Stomach (tissue), 9 donors: Measurements from ENCODE around the gene CDK11B. TPM values are rescaled to one million over a fixed set of nuclear protein-coding genes. Genes with fewer than 3 reads are reported as not detected.

Experiments used
- DNase-seq, 2 donors: peaks; one replicate each; pipeline versions ENCODE4 v3.0.0 to v3.0.0-alpha.2; 2013 to 2019
- H3K27ac ChIP-seq, 5 donors: fragments of 200-600 bp in 4 of 5; sonication (generic) in 4 of 5; one replicate each; pipeline ENCODE4 v1.5.1; 2013 to 2019; ENCODE audit warnings: mild to moderate bottlenecking in 1 of 5, moderate library complexity in 1 of 5
- H3K27me3 ChIP-seq, 3 donors: fragments of 200-600 bp; sonication (generic); one replicate each; pipeline ENCODE4 v1.5.1; 2017 to 2019; ENCODE audit warnings: mixed run types in 1 of 3
- H3K36me3 ChIP-seq, 4 donors: fragments of 200-600 bp; sonication (generic); 1 replicate in 3 of 4; 2 replicates in 1 of 4; pipeline ENCODE4 v1.5.1; 2016 to 2019
- H3K4me1 ChIP-seq, 4 donors: fragments of 200-600 bp; sonication (generic); one replicate each; pipeline ENCODE4 v1.5.1; 2016 to 2019
- H3K4me3 ChIP-seq, 4 donors: fragments of 200-600 bp; sonication (generic) in 3 of 4; one replicate each; pipeline ENCODE4 v1.5.1; 2016 to 2019; ENCODE audit warnings: mild to moderate bottlenecking in 1 of 4
- H3K9me3 ChIP-seq, 4 donors: fragments of 200-600 bp; sonication (generic); one replicate each; pipeline ENCODE4 v1.5.1; 2016 to 2019
- EP300 ChIP-seq: sonication (generic); formaldehyde crosslinking; IDR thresholded peaks from one replicate; pipeline ENCODE4 v1.6.1; 2017; ENCODE audit warnings: antibody characterized with exemption
- POLR2A ChIP-seq, 4 donors: fragments of 450-650 bp; IDR thresholded peaks; one replicate each; pipeline ENCODE4 v1.6.1; 2016; ENCODE audit warnings: antibody characterized with exemption in 4 of 4, control low read depth in 2 of 4, mild to moderate bottlenecking in 1 of 4, moderate library complexity in 1 of 4
- POLR2AphosphoS5 ChIP-seq, 3 donors: sonication (generic); formaldehyde crosslinking; IDR thresholded peaks; one replicate each; pipeline ENCODE4 v1.6.1; 2016; ENCODE audit warnings: antibody characterized with exemption in 3 of 3
- WGBS, 5 donors: extraction: QIAGEN DNeasy Blood & Tissue Kit in 3 of 5; methylation state at CpG; one replicate each; pipeline versions ENCODE4 v1.1.5 to v1.1.7; 2013 to 2018; 5-methylcytosine and 5-hydroxymethylcytosine counted together
- intact Hi-C: fragments of 100-400 bp; cut with DNase I; formaldehyde crosslinking; loops from one replicate; pipeline ENCODE4 v1.15.1; 2023; ENCODE audit warnings: low total_unique reads
- polyA plus RNA-seq, 3 donors: library from polyadenylated mRNA; stranded (reverse); fragments of 200-250 nt; gene quantifications; one replicate each; pipeline ENCODE4 v1.2.3, GENCODE V29; 2013
- total RNA-seq, 5 donors: library from RNA; depleted of rRNA; stranded (reverse); fragments of >200 nt; gene quantifications; one replicate each; pipeline versions ENCODE4 v1.1.0 to v1.2.3, GENCODE V29; 2014 to 2016
- TF ChIP-seq, protein P1 (sequence below), 7 experiments: fragments of 450-650 bp in 4 of 7; fragments of 200-600 bp in 3 of 7; sonication (generic) in 3 of 7; IDR thresholded peaks; one replicate each; pipeline ENCODE4 v1.5.1; 2016 to 2019; ENCODE audit warnings: antibody characterized with exemption in 7 of 7, control low read depth in 2 of 7, mild to moderate bottlenecking in 1 of 7
- donor health status: healthy with polysubstance abuse.
- donor health status: Bipolar disorder and iron deficiency.
- donor health status: healthy.

The CDK11B gene
- total and polyA plus RNA-seq, 8 donors: 9.0 to 62.6 (median 28.6) TPM

DNA sequence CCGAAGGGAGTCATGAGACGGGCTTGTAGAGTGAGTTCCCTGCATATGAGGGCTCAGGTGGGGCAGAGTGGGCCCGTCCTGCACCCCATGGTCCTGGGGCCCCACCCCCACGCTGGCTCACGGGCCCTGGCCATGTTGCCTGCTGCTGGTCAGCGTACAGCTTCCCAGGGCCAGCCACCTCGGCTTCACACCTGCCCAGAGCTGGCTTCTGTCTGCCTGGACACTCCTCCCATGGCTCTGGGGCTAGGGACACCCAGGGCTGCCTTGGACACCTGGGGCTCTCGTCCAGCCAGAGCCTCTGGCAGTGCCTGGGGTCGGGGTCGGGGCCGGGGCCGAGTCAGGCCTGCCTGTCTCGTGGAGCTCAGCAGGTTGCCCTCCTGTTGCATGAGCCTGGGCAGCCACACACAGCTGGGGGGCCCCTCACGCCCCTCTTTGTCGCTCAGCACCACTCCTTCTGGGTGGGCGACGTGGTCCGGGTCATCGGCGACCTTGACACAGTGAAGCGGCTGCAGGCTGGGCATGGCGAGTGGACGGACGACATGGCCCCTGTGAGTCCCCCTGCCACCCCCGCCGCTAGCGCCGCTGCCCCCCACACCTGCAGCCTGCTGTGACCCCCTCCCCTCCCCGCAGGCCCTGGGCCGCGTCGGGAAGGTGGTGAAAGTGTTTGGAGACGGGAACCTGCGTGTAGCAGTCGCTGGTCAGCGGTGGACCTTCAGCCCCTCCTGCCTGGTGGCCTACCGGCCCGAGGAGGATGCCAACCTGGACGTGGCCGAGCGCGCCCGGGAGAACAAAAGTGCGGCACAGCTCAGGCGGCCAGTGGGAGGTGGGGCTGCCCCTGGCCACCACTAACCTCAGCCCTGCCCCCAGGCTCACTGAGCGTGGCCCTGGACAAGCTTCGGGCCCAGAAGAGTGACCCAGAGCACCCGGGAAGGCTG, 32.3 kb downstream of the CDK11B start:
- H3K9me3 ChIP-seq: no peaks in the 10 kb centered on the region
- H3K4me3 ChIP-seq: no peak overlapping the region
- 87 to 98% (median 94%) methylated on average over 29 to 48 of the region's 48 CpGs for WGBS, 5 donors
- H3K27ac ChIP-seq: no peak overlapping the region
- peaks cover 0 to 31% (median 16%) of the 10 kb centered on the region in 3 donors for H3K27me3 ChIP-seq
- H3K36me3 ChIP-seq: peaks cover 4 to 51% (median 44%) of the 10 kb centered on the region in 4 donors
- no peak for TF ChIP-seq POLR2A (IDR thresholded peaks at IDR 0.05)
- no peak for TF ChIP-seq POLR2AphosphoS5 (IDR thresholded peaks at IDR 0.05)
- TF ChIP-seq, protein P1, sequence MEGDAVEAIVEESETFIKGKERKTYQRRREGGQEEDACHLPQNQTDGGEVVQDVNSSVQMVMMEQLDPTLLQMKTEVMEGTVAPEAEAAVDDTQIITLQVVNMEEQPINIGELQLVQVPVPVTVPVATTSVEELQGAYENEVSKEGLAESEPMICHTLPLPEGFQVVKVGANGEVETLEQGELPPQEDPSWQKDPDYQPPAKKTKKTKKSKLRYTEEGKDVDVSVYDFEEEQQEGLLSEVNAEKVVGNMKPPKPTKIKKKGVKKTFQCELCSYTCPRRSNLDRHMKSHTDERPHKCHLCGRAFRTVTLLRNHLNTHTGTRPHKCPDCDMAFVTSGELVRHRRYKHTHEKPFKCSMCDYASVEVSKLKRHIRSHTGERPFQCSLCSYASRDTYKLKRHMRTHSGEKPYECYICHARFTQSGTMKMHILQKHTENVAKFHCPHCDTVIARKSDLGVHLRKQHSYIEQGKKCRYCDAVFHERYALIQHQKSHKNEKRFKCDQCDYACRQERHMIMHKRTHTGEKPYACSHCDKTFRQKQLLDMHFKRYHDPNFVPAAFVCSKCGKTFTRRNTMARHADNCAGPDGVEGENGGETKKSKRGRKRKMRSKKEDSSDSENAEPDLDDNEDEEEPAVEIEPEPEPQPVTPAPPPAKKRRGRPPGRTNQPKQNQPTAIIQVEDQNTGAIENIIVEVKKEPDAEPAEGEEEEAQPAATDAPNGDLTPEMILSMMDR (IDR thresholded peaks at IDR 0.05): no peak
- no peak for TF ChIP-seq EP300
- DNase-seq: peak in 1 of 2 donors; percentile 17
- peaks cover 22 to 45% (median 34%) of the 10 kb centered on the region in 4 donors for H3K4me1 ChIP-seq
- intact Hi-C loops: no loop called here

DNA sequence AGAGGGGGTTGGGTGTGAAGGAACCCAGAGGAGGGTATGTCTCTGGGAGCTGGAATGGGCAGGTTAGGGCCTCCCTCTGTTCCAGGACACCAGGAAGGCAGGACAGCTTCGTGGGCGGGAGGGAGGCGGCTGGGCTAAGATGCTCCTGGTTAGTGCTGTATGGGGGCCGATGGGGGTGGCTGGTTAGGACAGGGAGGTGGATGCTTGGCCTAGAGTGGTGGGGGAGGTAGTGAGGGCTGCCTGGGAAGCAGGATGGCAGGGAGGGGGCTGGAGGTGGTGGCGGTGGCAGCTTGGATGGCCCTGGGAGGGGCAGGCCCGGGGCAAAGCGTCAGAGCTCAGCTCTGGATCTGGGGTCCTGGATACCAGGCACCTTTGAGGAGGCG, 33.0 kb downstream of the CDK11B start:
- intact Hi-C loops: no loop called here
- Histone ChIP-seq H3K4me3 (no peak overlapping the region), H3K27me3 (peaks cover 0 to 25% (median 9%) of the 10 kb centered on the region in 3 donors), H3K36me3 (peaks cover 4 to 51% (median 44%) of the 10 kb centered on the region in 4 donors), H3K4me1 (peaks cover 16 to 44% (median 31%) of the 10 kb centered on the region in 4 donors), H3K27ac (no peak overlapping the region), H3K9me3 (no peaks in the 10 kb centered on the region)
- TF ChIP-seq EP300 (no peak), POLR2A (IDR thresholded peaks at IDR 0.05) (no peak), POLR2AphosphoS5 (IDR thresholded peaks at IDR 0.05) (no peak)
- TF ChIP-seq, protein P1 (IDR thresholded peaks at IDR 0.05): no peak
- no peak for DNase-seq
- 81 to 99% (median 95%) methylated on average over 8 of the region's 8 CpGs for WGBS, 5 donors

DNA sequence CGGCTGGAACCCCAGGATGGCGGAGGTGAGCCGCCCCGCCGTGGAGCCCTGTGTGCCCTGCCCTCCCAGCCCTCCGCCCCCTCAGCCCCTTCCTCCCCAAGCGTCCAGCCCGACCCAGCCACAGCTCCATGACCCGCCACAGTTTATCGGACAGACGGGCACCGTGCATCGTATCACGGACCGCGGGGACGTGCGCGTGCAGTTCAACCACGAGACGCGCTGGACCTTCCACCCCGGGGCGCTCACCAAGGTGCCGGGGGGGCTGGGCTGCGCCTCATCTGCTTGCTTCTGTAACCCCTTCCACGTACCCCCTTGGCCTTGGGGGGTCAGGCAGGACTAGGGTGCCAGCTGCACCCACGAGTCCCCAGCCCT, 33.4 kb downstream of the CDK11B start:
- H3K27me3 ChIP-seq: peaks cover 0 to 21% (median 5%) of the 10 kb centered on the region in 3 donors
- no peak overlapping the region for H3K4me3 ChIP-seq
- intact Hi-C loops: no loop called here
- peaks cover 11 to 43% (median 29%) of the 10 kb centered on the region in 4 donors for H3K4me1 ChIP-seq
- TF ChIP-seq, protein P1 (IDR thresholded peaks at IDR 0.05): no peak
- TF ChIP-seq POLR2A (IDR thresholded peaks at IDR 0.05): no peak
- TF ChIP-seq EP300: no peak
- no peak for TF ChIP-seq POLR2AphosphoS5 (IDR thresholded peaks at IDR 0.05)
- no peak for DNase-seq
- WGBS, 5 donors: 89 to 95% (median 94%) methylated on average over 23 to 28 of the region's 28 CpGs
- no peaks in the 10 kb centered on the region for H3K9me3 ChIP-seq
- H3K36me3 ChIP-seq: peaks cover 4 to 51% (median 44%) of the 10 kb centered on the region in 4 donors
- H3K27ac ChIP-seq: no peak overlapping the region

DNA sequence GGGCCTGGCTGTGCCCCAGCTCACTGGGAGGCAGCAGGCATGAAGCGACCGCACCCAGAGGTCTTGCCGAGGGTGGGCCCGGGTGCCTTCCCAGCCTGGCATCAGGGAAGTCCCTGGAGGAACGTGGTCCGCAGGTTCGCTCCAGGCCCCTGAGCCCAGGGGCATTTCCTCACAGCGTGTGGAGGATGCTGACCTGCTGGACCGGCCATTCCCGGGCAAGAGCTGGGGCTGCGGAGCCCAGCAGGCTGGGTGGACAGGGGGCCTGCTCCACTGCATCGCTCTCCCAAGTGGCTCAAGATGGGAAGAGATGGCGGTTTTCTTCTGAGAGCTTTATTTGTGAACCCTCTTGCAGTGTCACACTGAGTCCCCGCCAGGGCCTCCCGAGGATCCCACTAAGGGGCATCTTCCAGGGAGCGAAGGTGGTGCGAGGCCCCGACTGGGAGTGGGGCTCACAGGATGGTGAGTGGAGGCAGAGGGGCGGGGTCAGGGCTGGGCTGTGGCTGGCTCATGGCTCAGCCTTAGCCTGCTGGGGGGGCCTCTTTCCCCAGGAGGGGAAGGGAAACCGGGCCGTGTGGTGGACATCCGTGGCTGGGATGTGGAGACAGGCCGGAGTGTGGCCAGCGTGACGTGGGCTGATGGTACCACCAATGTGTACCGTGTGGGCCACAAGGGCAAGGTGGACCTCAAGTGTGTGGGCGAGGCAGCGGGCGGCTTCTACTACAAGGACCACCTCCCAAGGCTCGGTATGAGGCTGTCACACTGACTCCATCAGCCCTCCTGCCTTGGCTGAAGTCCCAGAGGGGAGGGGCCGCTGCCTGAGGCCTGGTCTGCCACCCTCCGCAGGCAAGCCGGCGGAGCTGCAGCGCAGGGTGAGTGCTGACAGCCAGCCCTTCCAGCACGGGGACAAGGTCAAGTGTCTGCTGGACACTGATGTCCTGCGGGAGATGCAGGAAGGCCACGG, 34.1 kb downstream of the CDK11B start:
- intact Hi-C loops: no loop called here
- Histone ChIP-seq H3K4me3 (no peak overlapping the region), H3K36me3 (peaks cover 4 to 51% (median 44%) of the 10 kb centered on the region in 4 donors), H3K4me1 (peaks cover 8 to 41% (median 27%) of the 10 kb centered on the region in 4 donors), H3K27ac (no peak overlapping the region), H3K27me3 (peaks cover 0 to 14% (median 0%) of the 10 kb centered on the region in 3 donors), H3K9me3 (no peaks in the 10 kb centered on the region)
- TF ChIP-seq EP300: no peak
- TF ChIP-seq POLR2A (IDR thresholded peaks at IDR 0.05): no peak
- TF ChIP-seq POLR2AphosphoS5 (IDR thresholded peaks at IDR 0.05): no peak
- TF ChIP-seq, protein P1 (IDR thresholded peaks at IDR 0.05): no peak
- 81 to 85% (median 83%) methylated on average over 24 to 38 of the region's 38 CpGs for WGBS, 5 donors
- DNase-seq: peak in 1 of 2 donors; percentile 61
